Activated naive CD8-positive, alpha-beta T cell treated with anti-CD3 and anti-CD28 coated beads, Interleukin-2, amount 50 U/mL, for 24 hours (primary cell): ENCODE results near the gene TRAF3IP1.

Experiments used
- ATAC-seq: fragments of 150-1000 bp; cut with Tn5 transposase; one replicate; pipeline ENCODE4 v1.10.0; 2021
- DNase-seq: peaks from one replicate; pipeline ENCODE4 v3.0.0; 2021
- H3K27ac Mint-ChIP-seq: one replicate; pipeline ENCODE4 v1.8.0; 2021; ENCODE audit warnings: mild to moderate bottlenecking, mixed read lengths
- H3K27me3 Mint-ChIP-seq: one replicate; pipeline ENCODE4 v1.8.0; 2021; ENCODE audit warnings: mixed read lengths
- H3K36me3 Mint-ChIP-seq: one replicate; pipeline ENCODE4 v1.8.0; 2021; ENCODE audit warnings: low read depth, mixed read lengths
- H3K4me1 Mint-ChIP-seq: one replicate; pipeline ENCODE4 v1.8.0; 2021; ENCODE audit warnings: mixed read lengths
- H3K4me3 Mint-ChIP-seq: one replicate; pipeline ENCODE4 v1.8.0; 2021; ENCODE audit warnings: mild to moderate bottlenecking, moderate library complexity, mixed read lengths
- H3K9me3 Mint-ChIP-seq: one replicate; pipeline ENCODE4 v1.8.0; 2021; ENCODE audit warnings: mixed read lengths

The TRAF3IP1 gene

DNA sequence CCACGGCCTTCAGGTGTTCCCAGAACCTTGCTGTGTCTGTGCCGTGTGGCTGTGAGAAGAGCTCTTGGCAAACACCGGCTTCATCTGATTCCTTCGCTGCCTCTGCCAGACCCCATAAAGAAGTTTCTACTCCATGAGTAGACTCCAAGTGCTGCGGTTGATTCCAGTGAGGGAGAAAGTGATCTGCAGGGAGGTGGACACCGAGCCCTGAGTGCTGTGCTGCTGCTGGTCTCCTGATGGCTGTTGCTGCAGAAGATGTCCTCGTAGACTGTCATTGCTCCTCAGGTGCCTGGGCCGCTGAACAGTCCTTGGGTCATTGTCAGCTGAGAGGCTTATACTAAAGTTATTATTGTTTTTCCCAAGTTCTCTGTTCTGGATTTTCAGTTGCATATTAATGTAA is 126.1 kb downstream of the TRAF3IP1 start:
- H3K9me3 Mint-ChIP-seq = no peaks in the 10 kb centered on the region
- no peaks in the 10 kb centered on the region for H3K27me3 Mint-ChIP-seq
- no peak overlapping the region for H3K4me3 Mint-ChIP-seq
- ATAC-seq = no peak
- peaks cover 56% of the 10 kb centered on the region for H3K36me3 Mint-ChIP-seq
- peaks cover 14% of the 10 kb centered on the region for H3K4me1 Mint-ChIP-seq
- no peak overlapping the region for H3K27ac Mint-ChIP-seq
- no peak for DNase-seq

- ATAC-seq = peak; percentile 36
- Mint-ChIP-seq H3K27ac (no peak overlapping the region), H3K9me3 (peaks cover 4% of the 10 kb centered on the region)
These were observed 128.0 kb downstream of the TRAF3IP1 start for GRCh38 chr2:238448031-238448955.

GRCh38 chr2:238449241-238449640 is 128.9 kb downstream of the TRAF3IP1 start:
- Mint-ChIP-seq H3K4me3 (no peak overlapping the region), H3K36me3 (peaks cover 55% of the 10 kb centered on the region), H3K4me1 (no peaks in the 10 kb centered on the region), H3K9me3 (peaks cover 4% of the 10 kb centered on the region), H3K27ac (no peak overlapping the region), H3K27me3 (no peaks in the 10 kb centered on the region)
- ATAC-seq (no peak), DNase-seq (no peak)

More at GRCh38 chr2:238448031-238448955, 128.0 kb downstream of the TRAF3IP1 start:
- DNase-seq = no peak
- no peaks in the 10 kb centered on the region for H3K27me3 Mint-ChIP-seq
- peaks cover 56% of the 10 kb centered on the region for H3K36me3 Mint-ChIP-seq
- H3K4me1 Mint-ChIP-seq = peaks cover 2% of the 10 kb centered on the region
- no peak overlapping the region for H3K4me3 Mint-ChIP-seq

DNA sequence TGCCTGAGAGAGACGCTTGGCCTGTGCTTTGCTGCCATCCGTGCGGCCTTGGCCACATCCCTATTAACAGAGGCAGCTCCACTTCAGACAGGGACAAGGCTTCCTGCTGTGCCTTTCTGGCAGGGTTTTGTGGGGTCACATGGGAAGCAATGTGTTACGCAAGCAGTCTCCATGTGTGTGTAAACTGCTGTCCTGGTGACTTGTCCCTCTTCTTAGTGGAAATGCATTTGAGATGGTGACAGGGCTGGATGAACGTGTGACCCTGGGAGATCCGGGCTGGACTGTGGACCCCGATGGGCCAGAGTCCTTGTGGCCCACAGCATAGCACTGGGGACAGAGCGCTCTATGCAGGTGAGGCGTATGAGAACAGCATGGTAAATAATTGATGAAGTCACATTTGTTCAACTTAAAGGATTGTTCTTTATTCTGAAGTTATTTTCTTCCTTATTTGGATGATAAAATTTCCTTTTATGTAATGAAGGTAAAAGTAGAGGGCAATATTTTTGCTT is 129.6 kb downstream of the TRAF3IP1 start:
- Mint-ChIP-seq H3K27ac (no peak overlapping the region), H3K4me3 (no peak overlapping the region), H3K27me3 (no peaks in the 10 kb centered on the region), H3K36me3 (peaks cover 49% of the 10 kb centered on the region), H3K9me3 (peaks cover 4% of the 10 kb centered on the region), H3K4me1 (no peaks in the 10 kb centered on the region)
- ATAC-seq (no peak), DNase-seq (no peak)

DNA sequence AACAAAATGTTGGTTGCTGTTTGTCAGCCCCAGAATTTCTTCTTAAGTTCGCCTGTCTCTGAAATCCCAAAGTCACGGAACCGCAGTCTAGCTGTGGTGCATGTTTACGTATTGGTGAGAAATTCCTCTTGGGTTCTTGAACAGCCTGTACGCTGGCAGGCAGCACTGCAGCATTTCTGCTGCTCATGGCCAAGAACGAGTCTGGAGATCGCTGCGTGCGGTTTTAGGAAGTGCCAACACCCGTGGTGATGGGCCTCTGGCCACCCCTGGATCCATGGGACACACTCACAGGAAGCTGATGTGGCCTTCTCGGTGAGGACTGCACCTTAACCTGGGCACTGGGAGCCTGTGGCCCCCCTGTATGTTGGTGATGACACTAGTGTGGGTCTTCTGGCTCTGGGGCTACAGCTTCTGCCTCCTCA is 130.1 kb downstream of the TRAF3IP1 start:
- ATAC-seq (no peak), DNase-seq (no peak)
- H3K36me3 Mint-ChIP-seq = peaks cover 45% of the 10 kb centered on the region
- H3K4me3 Mint-ChIP-seq = no peak overlapping the region
- peaks cover 4% of the 10 kb centered on the region for H3K9me3 Mint-ChIP-seq
- no peaks in the 10 kb centered on the region for H3K4me1 Mint-ChIP-seq
- H3K27ac Mint-ChIP-seq = no peak overlapping the region
- H3K27me3 Mint-ChIP-seq = no peaks in the 10 kb centered on the region
